IMR-90 (cell line): ENCODE data around the gene PACSIN2. TPM values are rescaled to one million over a fixed set of nuclear protein-coding genes. Genes with fewer than 3 reads are reported as not detected.

ENCODE experiments used
- ATAC-seq: fragments of 200-7000 bp; cut with Tn5 transposase; 2 replicates; pipeline ENCODE4 v1.9.1; 2020; ENCODE audit warnings: low read depth, mild to moderate bottlenecking, moderate library complexity
- BruUV-seq: library from RNA; stranded (reverse); fragments of 400-500 nt; replicated peaks from 2 replicates; lab custom pipeline; 2021; lab: Mats Ljungman, UMichigan
- CTCF ChIA-PET: fragments of 300-600 bp; formaldehyde crosslinking; extraction: SDS; loops from one replicate; lab custom pipeline; 2021; ENCODE audit warnings: antibody characterized with exemption; lab: Yijun Ruan, JAX
- POLR2A ChIA-PET: fragments of 300-600 bp; sonication (Branson Sonifier 250); formaldehyde crosslinking; loops from one replicate; lab custom pipeline; 2022; ENCODE audit warnings: antibody characterized with exemption; ENCODE audit not compliant: unreplicated experiment; lab: Charles Lee
- DNase-seq: peaks from one replicate; pipeline ENCODE4 v3.0.0; 2013
- H2AFZ ChIP-seq: replicated peaks from 2 replicates; pipeline ENCODE3; 2013; ENCODE audit warnings: low read length, mild to moderate bottlenecking; ENCODE audit not compliant: poor library complexity
- H2AK5ac ChIP-seq: 2 replicates; pipeline ENCODE4 v1.6.1; 2013; ENCODE audit warnings: low read depth, low read length, inconsistent platforms
- H2AK9ac ChIP-seq: replicated peaks from 2 replicates; pipeline ENCODE3; 2013; ENCODE audit warnings: mild to moderate bottlenecking, low read depth, low read length, moderate library complexity; ENCODE audit not compliant: poor library complexity
- H2BK120ac ChIP-seq: 2 replicates; pipeline ENCODE4 v1.6.1; 2013; ENCODE audit warnings: low read depth, low read length, inconsistent platforms
- H2BK15ac ChIP-seq: 3 replicates; pipeline ENCODE4 v1.6.1; 2013; ENCODE audit warnings: low read depth, low read length, inconsistent platforms
- H2BK20ac ChIP-seq: 2 replicates; pipeline ENCODE4 v1.6.1; 2013; ENCODE audit warnings: low read depth, mild to moderate bottlenecking, inconsistent platforms, low read length, moderate library complexity
- H2BK5ac ChIP-seq: 2 replicates; pipeline ENCODE4 v1.6.1; 2013; ENCODE audit warnings: mild to moderate bottlenecking, low read depth, low read length, inconsistent platforms; ENCODE audit not compliant: poor library complexity, severe bottlenecking
- H3K14ac ChIP-seq: replicated peaks from 2 replicates; pipeline ENCODE4 v1.6.1; 2013; ENCODE audit warnings: low read depth, low read length, inconsistent platforms
- H3K18ac ChIP-seq: 2 replicates; pipeline ENCODE4 v1.6.1; 2013; ENCODE audit warnings: low read depth, low read length, control low read depth
- H3K23ac ChIP-seq: 2 replicates; pipeline ENCODE4 v1.6.1; 2013; ENCODE audit warnings: low read depth, low read length, inconsistent platforms
- H3K27ac ChIP-seq: 2 replicates; pipeline ENCODE4 v1.5.1; 2013; ENCODE audit warnings: mild to moderate bottlenecking, control low read depth, low read length; ENCODE audit not compliant: insufficient read depth
- H3K27me3 ChIP-seq: 2 replicates; pipeline ENCODE4 v1.6.1; 2013; ENCODE audit warnings: low read length; ENCODE audit not compliant: control insufficient read depth, insufficient read depth
- H3K36me3 ChIP-seq: 2 replicates; pipeline ENCODE4 v1.6.1; 2013; ENCODE audit warnings: low read length, mixed read lengths; ENCODE audit not compliant: control insufficient read depth, insufficient read depth
- H3K4ac ChIP-seq: 2 replicates; pipeline ENCODE4 v1.6.1; 2013; ENCODE audit warnings: low read depth, low read length, inconsistent platforms
- H3K4me1 ChIP-seq: 2 replicates; pipeline ENCODE4 v1.6.1; 2013; ENCODE audit warnings: low read length, mixed read lengths; ENCODE audit not compliant: control insufficient read depth, insufficient read depth
- H3K4me2 ChIP-seq: 2 replicates; pipeline ENCODE4 v1.6.1; 2013; ENCODE audit warnings: low read depth, mild to moderate bottlenecking, control low read depth, low read length, moderate library complexity
- H3K4me3 ChIP-seq: 2 replicates; pipeline ENCODE4 v1.5.1; 2013; ENCODE audit warnings: low read depth, mild to moderate bottlenecking, control low read depth, low read length, moderate library complexity; ENCODE audit not compliant: insufficient read depth
- H3K56ac ChIP-seq: 2 replicates; pipeline ENCODE4 v1.6.1; 2013; ENCODE audit warnings: low read length, inconsistent platforms; ENCODE audit not compliant: insufficient read depth; ENCODE audit errors: extremely low read depth
- H3K79me1 ChIP-seq, 2 experiments: 2 replicates each; pipeline ENCODE4 v1.6.1; 2013; ENCODE audit warnings: low read length in 2 of 2, inconsistent platforms in 1 of 2, low read depth in 1 of 2
- H3K9ac ChIP-seq: 2 replicates; pipeline ENCODE4 v1.6.1; 2013; ENCODE audit warnings: low read depth, low read length, control low read depth
- H3K9me1 ChIP-seq: 2 replicates; pipeline ENCODE4 v1.6.1; 2013; ENCODE audit warnings: low read length, inconsistent platforms; ENCODE audit not compliant: insufficient read depth
- H3K9me3 ChIP-seq: 2 replicates; pipeline ENCODE4 v1.6.1; 2013; ENCODE audit warnings: low read length; ENCODE audit not compliant: control insufficient read depth, insufficient read depth
- H4K20me1 ChIP-seq: 2 replicates; pipeline ENCODE4 v1.6.1; 2013; ENCODE audit warnings: low read length, inconsistent platforms; ENCODE audit not compliant: insufficient read depth
- H4K5ac ChIP-seq: 2 replicates; pipeline ENCODE4 v1.6.1; 2013; ENCODE audit warnings: mild to moderate bottlenecking, low read depth, low read length, control low read depth
- H4K8ac ChIP-seq, 2 experiments: 2 replicates each; pipeline ENCODE4 v1.6.1; 2013; ENCODE audit warnings: low read depth in 2 of 2, low read length in 2 of 2, control low read depth in 1 of 2, inconsistent platforms in 1 of 2
- H4K91ac ChIP-seq: 2 replicates; pipeline ENCODE4 v1.6.1; 2013; ENCODE audit warnings: low read depth, low read length, inconsistent platforms; ENCODE audit not compliant: insufficient read depth
- BHLHE40 ChIP-seq: fragments of 150-350 bp; IDR thresholded peaks from 2 replicates; pipeline ENCODE4 v1.6.1; 2016; ENCODE audit warnings: mild to moderate bottlenecking, low read depth, low read length
- CEBPB ChIP-seq: IDR thresholded peaks from 2 replicates; pipeline ENCODE4 v1.6.1; 2012; ENCODE audit warnings: low read depth, low read length, improper control_type of control experiment
- MAFK ChIP-seq: IDR thresholded peaks from 2 replicates; pipeline ENCODE4 v1.6.1; 2012; ENCODE audit warnings: low read depth, low read length, improper control_type of control experiment
- MXI1 ChIP-seq: IDR thresholded peaks from 2 replicates; pipeline ENCODE4 v1.6.1; 2012; ENCODE audit warnings: low read depth, mild to moderate bottlenecking, low read length, moderate library complexity, borderline replicate concordance
- POLR2A ChIP-seq: IDR thresholded peaks from 2 replicates; pipeline ENCODE4 v1.6.1; 2012; ENCODE audit warnings: mild to moderate bottlenecking, low read depth, low read length
- RAD21 ChIP-seq: IDR thresholded peaks from 2 replicates; pipeline ENCODE4 v1.6.1; 2012; ENCODE audit warnings: low read length, improper control_type of control experiment
- WGBS, 2 experiments: methylation state at CpG; one replicate each; pipeline versions ENCODE4 v1.1.5 to v1.1.7; 2013; ENCODE audit warnings: missing lambda C conversion rate in 2 of 2; ENCODE audit not compliant: insufficient read length in 1 of 2; ENCODE audit errors: extremely low coverage in 2 of 2; 5-methylcytosine and 5-hydroxymethylcytosine counted together
- dilution Hi-C: fragments of 300-500 bp; cut with HindIII; formaldehyde crosslinking; loops from one replicate; pipeline ENCODE4 v1.14.3; 2018; ENCODE audit warnings: low sequenced_read_pairs; ENCODE audit not compliant: unreplicated experiment
- in situ Hi-C: fragments of 300-500 bp; cut with MboI; formaldehyde crosslinking; loops from 3 replicates; pipeline ENCODE4 v1.14.3; 2019; ENCODE audit warnings: low sequenced_read_pairs, inconsistent platforms, mixed read lengths
- intact Hi-C: fragments of 100-400 bp; cut with micrococcal nuclease; formaldehyde crosslinking; loops from 2 replicates; pipeline ENCODE4 v1.10.0; 2022
- polyA plus RNA-seq, 3 experiments: library from polyadenylated mRNA; depleted of rRNA; stranded (reverse); fragments of >200 nt; gene quantifications; 2 replicates each; pipeline ENCODE4 v1.2.3, GENCODE V29; 2012; ENCODE audit warnings: low replicate concordance in 1 of 3
- total RNA-seq: library from RNA; depleted of rRNA; stranded (reverse); fragments of >200 nt; gene quantifications from 2 replicates; pipeline ENCODE4 v1.2.3, GENCODE V29; 2012

The PACSIN2 gene
- total and polyA plus RNA-seq, 2 of the 4 experiments (the other 2 are of a cell fraction), result 85.0 to 118 TPM

GRCh38 chr22:42959576-42960509 is 55.1 kb downstream of the PACSIN2 start:
- ChIA-PET CTCF (no interaction called here), POLR2A (interaction anchor here (1.0 kb wide), 1 partner anchor 27 kb away, joined by 3 read pairs; no protein-coding TSS in a partner anchor)
- Histone ChIP-seq H2AK5ac (peak overlapping the region; percentile 89), H4K8ac (peak overlapping the region; percentile 25 to 30; a peak in 2 of 4 replicates), H3K4me3 (no peak overlapping the region), H4K91ac (peak overlapping the region; percentile 75), H2BK15ac (peak overlapping the region; percentile 63; the same call in 1 of the 3 replicates), H4K20me1 (peaks cover 32% of the 10 kb centered on the region), H3K79me1 (peaks cover 37 to 97% of the 10 kb centered on the region in 2 experiments), H3K9me3 (no peaks in the 10 kb centered on the region), H3K9me1 (peaks cover 25% of the 10 kb centered on the region), H3K14ac (peak overlapping the region; percentile 65), H3K4me2 (peak overlapping the region; percentile 42), H3K56ac (peak overlapping the region; percentile 58), H3K18ac (peak overlapping the region; percentile 29), H3K27me3 (no peaks in the 10 kb centered on the region), H3K4ac (peak overlapping the region; percentile 83), H3K36me3 (0 out of 2 replicates have a peak, but pooled peaks cover 2% of the 10 kb centered on the region), H3K9ac (peak overlapping the region; percentile 59; the same call in 1 of the 2 replicates), H3K27ac (peak overlapping the region; percentile 70), H2BK20ac (peak overlapping the region; percentile 76), H3K4me1 (peaks cover 24% of the 10 kb centered on the region), H3K23ac (peak overlapping the region; percentile 66), H2BK120ac (peak overlapping the region; percentile 78), H4K5ac (peak overlapping the region; percentile 26), H2AK9ac (no peak overlapping the region), H2BK5ac (peak overlapping the region; percentile 21), H2AFZ (peak overlapping the region; percentile 17)
- intact Hi-C loops (no loop called here), in situ Hi-C loops (no loop called here), dilution Hi-C loops (no loop called here)
- ATAC-seq (peak; percentile 86), DNase-seq (peak; percentile 88)
- no peak for TF ChIP-seq MXI1
- no peak for TF ChIP-seq MAFK
- peak; percentile 18; the same call in 1 of the 2 replicates for TF ChIP-seq RAD21
- peak; percentile 87 for TF ChIP-seq CEBPB
- TF ChIP-seq BHLHE40, result 0 out of 2 replicates have a peak, but pooled peaks have one; percentile 43
- peak; percentile 70 for TF ChIP-seq POLR2A
- BruUV-seq, result no TSS peak
- WGBS, 2 experiments, result 20% methylated on average over 6 of the region's 13 CpGs; no CpG with 5 or more reads in 1 of the 2 experiments
